Neural cell (in vitro differentiated cells): Measurements from ENCODE around the gene OCRL.
"Not testable (repeated sequence)": the region's sequence is repeated elsewhere in the genome, so short reads cannot be mapped to it uniquely, and the experiment has no call there.

Experiments used
- EZH2 ChIP-seq: fragments of 200-600, 300-800 bp; shearing (Covaris generic), sonication (generic); IDR thresholded peaks from 2 replicates; pipeline ENCODE4 v1.6.1; 2014; ENCODE audit warnings: antibody characterized with exemption, low read length, borderline replicate concordance, mild to moderate bottlenecking; ENCODE audit not compliant: insufficient read depth, poor library complexity, severe bottlenecking
- MXI1 ChIP-seq: fragments of 450-650 bp; conservative IDR thresholded peaks from 2 replicates; pipeline ENCODE4 v1.6.1; 2014; ENCODE audit warnings: antibody characterized with exemption, mild to moderate bottlenecking; ENCODE audit not compliant: poor library complexity, severe bottlenecking
- TAF1 ChIP-seq: IDR thresholded peaks from 2 replicates; pipeline ENCODE4 v1.6.1; 2012; ENCODE audit warnings: low read depth
- TF ChIP-seq, protein P1 (sequence below): fragments of 450-650 bp; IDR thresholded peaks from 2 replicates; pipeline ENCODE4 v1.5.1; 2014; ENCODE audit warnings: antibody characterized with exemption, mild to moderate bottlenecking, moderate library complexity; ENCODE audit not compliant: poor library complexity, severe bottlenecking

- TF ChIP-seq, protein P1, sequence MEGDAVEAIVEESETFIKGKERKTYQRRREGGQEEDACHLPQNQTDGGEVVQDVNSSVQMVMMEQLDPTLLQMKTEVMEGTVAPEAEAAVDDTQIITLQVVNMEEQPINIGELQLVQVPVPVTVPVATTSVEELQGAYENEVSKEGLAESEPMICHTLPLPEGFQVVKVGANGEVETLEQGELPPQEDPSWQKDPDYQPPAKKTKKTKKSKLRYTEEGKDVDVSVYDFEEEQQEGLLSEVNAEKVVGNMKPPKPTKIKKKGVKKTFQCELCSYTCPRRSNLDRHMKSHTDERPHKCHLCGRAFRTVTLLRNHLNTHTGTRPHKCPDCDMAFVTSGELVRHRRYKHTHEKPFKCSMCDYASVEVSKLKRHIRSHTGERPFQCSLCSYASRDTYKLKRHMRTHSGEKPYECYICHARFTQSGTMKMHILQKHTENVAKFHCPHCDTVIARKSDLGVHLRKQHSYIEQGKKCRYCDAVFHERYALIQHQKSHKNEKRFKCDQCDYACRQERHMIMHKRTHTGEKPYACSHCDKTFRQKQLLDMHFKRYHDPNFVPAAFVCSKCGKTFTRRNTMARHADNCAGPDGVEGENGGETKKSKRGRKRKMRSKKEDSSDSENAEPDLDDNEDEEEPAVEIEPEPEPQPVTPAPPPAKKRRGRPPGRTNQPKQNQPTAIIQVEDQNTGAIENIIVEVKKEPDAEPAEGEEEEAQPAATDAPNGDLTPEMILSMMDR, result not testable (repeated sequence)
- TF ChIP-seq MXI1, TAF1, EZH2: not testable (repeated sequence)
Observed at GRCh38 chrX:129573652-129574051, 33.6 kb downstream of the OCRL start.
